Activated T-cell treated with anti-CD3 and anti-CD28 coated beads for 24 hours (primary cell): ENCODE measurements around the gene BTBD3.

Source experiments
- DNase-seq: peaks from one replicate; pipeline ENCODE4 v3.0.0-alpha.2; 2020; ENCODE audit warnings: low read depth

Gene BTBD3

DNA sequence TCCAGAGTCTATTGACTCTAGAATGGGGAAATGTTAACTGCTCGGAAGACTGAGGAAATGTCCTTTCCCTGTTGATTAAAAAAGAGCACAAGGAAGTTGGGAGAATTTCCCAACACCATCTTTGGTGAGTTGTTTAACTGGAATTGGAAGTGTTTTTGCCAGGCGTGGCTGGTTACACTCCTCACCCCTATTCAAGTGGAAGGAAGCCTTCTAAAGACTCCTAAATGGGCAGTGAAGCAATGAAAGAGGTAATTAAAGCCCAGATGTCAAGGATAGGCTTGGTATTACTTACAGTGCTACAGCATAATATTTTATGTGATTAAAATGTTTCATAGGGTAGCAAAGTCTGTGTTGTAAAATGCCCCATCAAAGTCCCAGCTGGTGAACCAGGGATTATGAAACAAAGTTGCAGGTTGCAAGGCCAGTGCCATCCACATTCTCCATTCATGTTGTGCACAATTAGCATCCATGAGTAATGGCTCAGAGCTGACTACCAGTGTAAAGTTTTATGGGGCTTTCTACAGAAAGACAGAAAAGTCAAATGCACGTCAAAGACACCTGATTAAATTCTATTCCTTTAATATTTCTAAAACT, 52.6 kb downstream of the BTBD3 start:
- no peak for DNase-seq

GRCh38 chr20:11972478-11972877, 54.8 kb downstream of the BTBD3 start:
- DNase-seq: no peak
